ENCODE measurements around the gene PRM2.

Gene PRM2

GRCh38 chr16:11265124-11265523 lies 11.2 kb downstream of the PRM2 start:
- H3K4me3 ChIP-seq (replicated peaks; ENCODE audit: low read depth, low read length), result no peak overlapping the region
- TF ChIP-seq CTCF (IDR thresholded peaks at IDR 0.05; ENCODE audit: low read length, missing control alignments), result no peak
- no peak for DNase-seq (ENCODE audit: low read depth)

GRCh38 chr16:11264155-11264832 lies 12.0 kb downstream of the PRM2 start:
- no peak for TF ChIP-seq CTCF (IDR thresholded peaks at IDR 0.05; ENCODE audit: low read length, missing control alignments)
- DNase-seq (ENCODE audit: low read depth), result no peak
- H3K4me3 ChIP-seq (replicated peaks; ENCODE audit: low read depth, low read length), result no peak overlapping the region

- H3K4me3 ChIP-seq (replicated peaks; ENCODE audit: low read depth, low read length), result no peak overlapping the region
- TF ChIP-seq CTCF (IDR thresholded peaks at IDR 0.05; ENCODE audit: low read length, missing control alignments), result no peak
- no peak for DNase-seq (ENCODE audit: low read depth)
These were observed 12.5 kb downstream of the PRM2 start for GRCh38 chr16:11263737-11264136.

- TF ChIP-seq CTCF (IDR thresholded peaks at IDR 0.05; ENCODE audit: low read length, missing control alignments), result no peak
- no peak overlapping the region for H3K4me3 ChIP-seq (replicated peaks; ENCODE audit: low read depth, low read length)
- DNase-seq (ENCODE audit: low read depth), result no peak
These were observed 13.4 kb downstream of the PRM2 start for GRCh38 chr16:11262915-11263314.

- no peak overlapping the region for H3K4me3 ChIP-seq (replicated peaks; ENCODE audit: low read depth, low read length)
- DNase-seq (ENCODE audit: low read depth), result no peak
- TF ChIP-seq CTCF (IDR thresholded peaks at IDR 0.05; ENCODE audit: low read length, missing control alignments), result no peak
These were observed 15.7 kb downstream of the PRM2 start for GRCh38 chr16:11260596-11260966.

GRCh38 chr16:11259655-11260595 lies 16.4 kb downstream of the PRM2 start:
- no peak overlapping the region for H3K4me3 ChIP-seq (replicated peaks; ENCODE audit: low read depth, low read length)
- no peak for TF ChIP-seq CTCF (IDR thresholded peaks at IDR 0.05; ENCODE audit: low read length, missing control alignments)
- DNase-seq (ENCODE audit: low read depth), result no peak

Data from fibroblast of pulmonary artery (primary cell).